ENCODE measurements around the gene AXL. TPM values are rescaled to one million over a fixed set of nuclear protein-coding genes. Genes with fewer than 3 reads are reported as not detected.

Gene AXL
- total RNA-seq, 1 donor from 2014 or later = 214 TPM

- no peaks in the 10 kb centered on the region for H3K27me3 Mint-ChIP-seq (ENCODE audit: low read depth)
- TF ChIP-seq CTCF (IDR thresholded peaks at IDR 0.05) = no peak
- H3K4me1 Mint-ChIP-seq (ENCODE audit: low read depth) = peaks cover 77% of the 10 kb centered on the region
- H3K27ac Mint-ChIP-seq (ENCODE audit: unreplicated experiment) = peak overlapping the region; percentile 92
- peaks cover 19% of the 10 kb centered on the region for H3K36me3 Mint-ChIP-seq (ENCODE audit: low read depth)
- H3K9me3 Mint-ChIP-seq (ENCODE audit: low read depth) = no peaks in the 10 kb centered on the region
- no peak for DNase-seq (ENCODE audit: low spot score)
- peak overlapping the region; percentile 59 for H3K4me3 Mint-ChIP-seq (ENCODE audit: unreplicated experiment)
Observed at GRCh38 chr19:41222240-41222639, 3.2 kb downstream of the AXL start.

GRCh38 chr19:41223431-41224234 is 4.6 kb downstream of the AXL start:
- Mint-ChIP-seq H3K4me3 (ENCODE audit: unreplicated experiment) (peak overlapping the region; percentile 59), H3K4me1 (ENCODE audit: low read depth) (peaks cover 83% of the 10 kb centered on the region), H3K27ac (ENCODE audit: unreplicated experiment) (peak overlapping the region; percentile 99), H3K9me3 (ENCODE audit: low read depth) (no peaks in the 10 kb centered on the region), H3K27me3 (ENCODE audit: low read depth) (no peaks in the 10 kb centered on the region), H3K36me3 (ENCODE audit: low read depth) (peaks cover 21% of the 10 kb centered on the region)
- TF ChIP-seq CTCF (IDR thresholded peaks at IDR 0.05) = no peak
- DNase-seq (ENCODE audit: low spot score) = no peak

GRCh38 chr19:41224632-41225031 is 5.6 kb downstream of the AXL start:
- Mint-ChIP-seq H3K36me3 (ENCODE audit: low read depth) (peaks cover 21% of the 10 kb centered on the region), H3K27me3 (ENCODE audit: low read depth) (no peaks in the 10 kb centered on the region), H3K4me1 (ENCODE audit: low read depth) (peaks cover 80% of the 10 kb centered on the region), H3K27ac (ENCODE audit: unreplicated experiment) (peak overlapping the region; percentile 99), H3K9me3 (ENCODE audit: low read depth) (no peaks in the 10 kb centered on the region), H3K4me3 (ENCODE audit: unreplicated experiment) (peak overlapping the region; percentile 59)
- no peak for DNase-seq (ENCODE audit: low spot score)
- no peak for TF ChIP-seq CTCF (IDR thresholded peaks at IDR 0.05)

- Mint-ChIP-seq H3K27me3 (ENCODE audit: low read depth) (no peaks in the 10 kb centered on the region), H3K27ac (ENCODE audit: unreplicated experiment) (peak overlapping the region; percentile 99), H3K4me3 (ENCODE audit: unreplicated experiment) (peak overlapping the region; percentile 66), H3K4me1 (ENCODE audit: low read depth) (peaks cover 74% of the 10 kb centered on the region), H3K9me3 (ENCODE audit: low read depth) (no peaks in the 10 kb centered on the region), H3K36me3 (ENCODE audit: low read depth) (peaks cover 21% of the 10 kb centered on the region)
- no peak for TF ChIP-seq CTCF (IDR thresholded peaks at IDR 0.05)
- DNase-seq (ENCODE audit: low spot score) = no peak
Observed at GRCh38 chr19:41225238-41226052, 6.4 kb downstream of the AXL start.
